Endothelial cell of umbilical vein (primary cell): Measurements from ENCODE around the gene CYFIP1. TPM values are rescaled to one million over a fixed set of nuclear protein-coding genes. Genes with fewer than 3 reads are reported as not detected.

Source experiments
- BruUV-seq: library from RNA; stranded (reverse); fragments of 400-500 nt; replicated peaks from 2 replicates; lab custom pipeline; 2021; lab: Mats Ljungman, UMichigan
- CTCF ChIA-PET: fragments of 300-600, 350-600 bp; sonication (Branson Sonifier 250); formaldehyde crosslinking; loops from one replicate; lab custom pipeline; 2021; ENCODE audit warnings: antibody characterized with exemption, inconsistent platforms; lab: Charles Lee
- POLR2A ChIA-PET: fragments of 300-600, 350-600 bp; sonication (Branson Sonifier 250); formaldehyde crosslinking; loops from one replicate; lab custom pipeline; 2021; ENCODE audit warnings: antibody characterized with exemption, inconsistent platforms; lab: Charles Lee
- DNase-seq: peaks from one replicate; pipeline ENCODE4 v3.0.0-alpha.2; 2011; ENCODE audit warnings: low read depth, low spot score
- FAIRE-seq: peaks from 2 replicates; lab custom pipeline; 2011; peaks lifted over from hg19 to GRCh38; lab: Jason Lieb, UNC
- H2AFZ ChIP-seq: 2 replicates; pipeline ENCODE4 v1.6.0; 2012; ENCODE audit warnings: low read depth, low read length, control low read depth, inconsistent platforms
- H3K27ac ChIP-seq: 2 replicates; pipeline ENCODE4 v1.5.1; 2011; ENCODE audit warnings: low read depth, mild to moderate bottlenecking, control low read depth, low read length, moderate library complexity; ENCODE audit not compliant: insufficient read depth
- H3K27me3 ChIP-seq, 2 experiments: 2 replicates each; pipeline versions ENCODE4 v1.6.0 to v1.6.1; 2011; ENCODE audit warnings: low read length in 2 of 2, mixed read lengths in 1 of 2; ENCODE audit not compliant: control insufficient read depth in 2 of 2, insufficient read depth in 2 of 2
- H3K36me3 ChIP-seq, 2 experiments: 2 replicates in 1 of 2; 3 replicates in 1 of 2; pipeline ENCODE4 v1.5.1; 2011; ENCODE audit warnings: low read length in 2 of 2, mild to moderate bottlenecking in 1 of 2, moderate library complexity in 1 of 2; ENCODE audit not compliant: control insufficient read depth in 2 of 2, insufficient read depth in 2 of 2; ENCODE audit errors: extremely low read depth in 1 of 2
- H3K4me1 ChIP-seq: 3 replicates; pipeline ENCODE4 v1.5.1; 2011; ENCODE audit warnings: mild to moderate bottlenecking, low read length; ENCODE audit not compliant: control insufficient read depth, insufficient read depth; ENCODE audit errors: extremely low read depth
- H3K4me2 ChIP-seq: 2 replicates; pipeline ENCODE4 v1.6.1; 2011; ENCODE audit warnings: low read length, control low read depth, mixed read lengths; ENCODE audit not compliant: insufficient read depth
- H3K4me3 ChIP-seq, 3 experiments: fragments of 200-600 bp in 1 of 3; sonication (generic), shearing (Covaris generic) in 1 of 3; replicated peaks in 1 of 3; 2 replicates each; pipeline ENCODE4 v1.5.1; 2011 to 2016; ENCODE audit warnings: control low read depth in 3 of 3, low read length in 3 of 3, mild to moderate bottlenecking in 2 of 3, inconsistent platforms in 1 of 3, low read depth in 1 of 3, moderate library complexity in 1 of 3; ENCODE audit not compliant: insufficient read depth in 1 of 3
- H3K79me2 ChIP-seq: 2 replicates; pipeline ENCODE4 v1.6.0; 2012; ENCODE audit warnings: low read length, inconsistent platforms; ENCODE audit not compliant: control insufficient read depth, insufficient read depth
- H3K9ac ChIP-seq: replicated peaks from 2 replicates; pipeline ENCODE3; 2011; ENCODE audit warnings: low read length, control low read depth; ENCODE audit not compliant: insufficient read depth; ENCODE audit errors: extremely low read depth
- H3K9me1 ChIP-seq: replicated peaks from 3 replicates; pipeline ENCODE4 v1.6.0; 2011; ENCODE audit warnings: mild to moderate bottlenecking, low read length; ENCODE audit not compliant: control insufficient read depth, insufficient read depth; ENCODE audit errors: extremely low read depth
- H3K9me3 ChIP-seq: replicated peaks from 2 replicates; pipeline ENCODE4 v1.5.1; 2012; ENCODE audit warnings: low read length, inconsistent platforms; ENCODE audit not compliant: control insufficient read depth, insufficient read depth
- H4K20me1 ChIP-seq: replicated peaks from 2 replicates; pipeline ENCODE3; 2011; ENCODE audit warnings: mild to moderate bottlenecking, low read length; ENCODE audit not compliant: control insufficient read depth, insufficient read depth; ENCODE audit errors: extremely low read depth
- EZH2 ChIP-seq: IDR thresholded peaks from 2 replicates; pipeline ENCODE4 v1.6.1; 2012; ENCODE audit warnings: borderline replicate concordance, low read depth, mild to moderate bottlenecking, moderate library complexity, low read length, inconsistent platforms; ENCODE audit not compliant: severe bottlenecking
- FOS ChIP-seq: IDR thresholded peaks from 2 replicates; pipeline ENCODE4 v1.6.1; 2011; ENCODE audit warnings: mild to moderate bottlenecking, low read length, moderate library complexity, borderline replicate concordance; ENCODE audit not compliant: insufficient read depth
- GATA2 ChIP-seq: IDR thresholded peaks from 2 replicates; pipeline ENCODE4 v1.7.0; 2011; ENCODE audit warnings: low read depth, mild to moderate bottlenecking, moderate library complexity, mixed read lengths, low read length; ENCODE audit not compliant: insufficient read length, insufficient read depth
- JUN ChIP-seq: IDR thresholded peaks from 2 replicates; pipeline ENCODE4 v1.6.1; 2011; ENCODE audit warnings: borderline replicate concordance, low read depth; ENCODE audit not compliant: insufficient read length, insufficient read depth
- MAX ChIP-seq: IDR thresholded peaks from 2 replicates; pipeline ENCODE4 v1.6.1; 2011; ENCODE audit not compliant: insufficient read depth, insufficient read length
- MYC ChIP-seq: IDR thresholded peaks from one replicate; pipeline ENCODE4 v1.6.1; 2011; ENCODE audit warnings: mild to moderate bottlenecking, low read depth, low read length
- POLR2A ChIP-seq: IDR thresholded peaks from 2 replicates; pipeline ENCODE4 v1.6.1; 2012; ENCODE audit warnings: low read depth, mild to moderate bottlenecking, control low read depth, low read length
- POLR2AphosphoS5 ChIP-seq: IDR thresholded peaks from 2 replicates; pipeline ENCODE4 v1.6.1; 2012; ENCODE audit warnings: low read depth, mild to moderate bottlenecking, control low read depth, low read length, moderate library complexity; ENCODE audit not compliant: insufficient read depth
- dilution Hi-C: fragments of 300-500 bp; cut with MboI; formaldehyde crosslinking; loops from one replicate; pipeline ENCODE4 v1.15.0; 2019; ENCODE audit warnings: low sequenced_read_pairs; ENCODE audit not compliant: extremely low pct_ligation_motif_present
- intact Hi-C: fragments of 100-400 bp; cut with micrococcal nuclease; formaldehyde crosslinking; loops from one replicate; pipeline ENCODE4 v1.10.0; 2022
- polyA plus RNA-seq, 4 experiments: library from polyadenylated mRNA; depleted of rRNA in 3 of 4; stranded (reverse) in 3 of 4; unstranded in 1 of 4; fragments of >200 nt; gene quantifications; 2 replicates each; pipeline versions ENCODE4 v1.2.1 to v1.2.3, GENCODE V29; 2011 to 2012; ENCODE audit warnings: missing spikeins in 1 of 4
- total RNA-seq: library from RNA; stranded (reverse); gene quantifications from 2 replicates; pipeline ENCODE4 v1.2.3, GENCODE V29; 2021
- TF ChIP-seq, protein P1 (sequence below), 2 donors: IDR thresholded peaks; 1 replicate in 1 of 2; 2 replicates in 1 of 2; pipeline ENCODE4 v1.5.1; 2011; ENCODE audit warnings: low read length in 2 of 2, mild to moderate bottlenecking in 2 of 2, moderate library complexity in 2 of 2, control low read depth in 1 of 2, inconsistent platforms in 1 of 2, low read depth in 1 of 2; ENCODE audit not compliant: insufficient read depth in 1 of 2; ENCODE audit errors: extremely low read depth in 1 of 2

The CYFIP1 gene
- total and polyA plus RNA-seq, 2 donors (not counting 3 experiments of a cell fraction or from before 2014, with no cell fraction given), result 81.4 to 158 TPM

DNA sequence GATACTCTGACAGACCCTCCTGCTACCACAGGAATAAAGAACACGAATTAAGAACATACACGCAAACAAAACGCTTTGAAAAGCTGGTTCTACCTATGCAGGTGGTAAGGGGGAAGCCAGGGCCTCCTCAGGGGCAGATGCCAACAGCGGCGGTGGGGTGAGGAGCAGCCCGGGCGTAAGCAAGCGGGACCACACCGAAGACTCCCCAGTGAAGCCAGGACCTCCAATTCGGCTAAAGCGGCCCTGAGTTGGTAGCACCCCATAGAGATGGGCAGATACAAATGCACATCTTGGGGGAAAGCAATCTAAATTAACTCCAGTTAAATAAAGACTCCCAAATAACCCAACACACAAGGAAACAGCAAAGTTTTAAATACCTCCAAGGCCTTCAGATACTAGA, 109.3 kb downstream of the CYFIP1 start:
- ChIA-PET CTCF (no interaction called here), POLR2A (no interaction called here)
- Histone ChIP-seq H3K79me2 (peaks cover 2% of the 10 kb centered on the region), H3K4me1 (no peaks in the 10 kb centered on the region), H3K27me3 (no peaks in the 10 kb centered on the region), H3K9me3 (no peaks in the 10 kb centered on the region), H3K9me1 (no peaks in the 10 kb centered on the region), H3K4me2 (no peak overlapping the region), H3K9ac (no peak overlapping the region), H2AFZ (no peak overlapping the region), H3K27ac (no peak overlapping the region), H4K20me1 (no peaks in the 10 kb centered on the region), H3K36me3 (peaks cover 23 to 29% of the 10 kb centered on the region in 2 experiments), H3K4me3 (no peak overlapping the region)
- no peak for TF ChIP-seq POLR2AphosphoS5
- no peak for TF ChIP-seq GATA2
- TF ChIP-seq, protein P1, sequence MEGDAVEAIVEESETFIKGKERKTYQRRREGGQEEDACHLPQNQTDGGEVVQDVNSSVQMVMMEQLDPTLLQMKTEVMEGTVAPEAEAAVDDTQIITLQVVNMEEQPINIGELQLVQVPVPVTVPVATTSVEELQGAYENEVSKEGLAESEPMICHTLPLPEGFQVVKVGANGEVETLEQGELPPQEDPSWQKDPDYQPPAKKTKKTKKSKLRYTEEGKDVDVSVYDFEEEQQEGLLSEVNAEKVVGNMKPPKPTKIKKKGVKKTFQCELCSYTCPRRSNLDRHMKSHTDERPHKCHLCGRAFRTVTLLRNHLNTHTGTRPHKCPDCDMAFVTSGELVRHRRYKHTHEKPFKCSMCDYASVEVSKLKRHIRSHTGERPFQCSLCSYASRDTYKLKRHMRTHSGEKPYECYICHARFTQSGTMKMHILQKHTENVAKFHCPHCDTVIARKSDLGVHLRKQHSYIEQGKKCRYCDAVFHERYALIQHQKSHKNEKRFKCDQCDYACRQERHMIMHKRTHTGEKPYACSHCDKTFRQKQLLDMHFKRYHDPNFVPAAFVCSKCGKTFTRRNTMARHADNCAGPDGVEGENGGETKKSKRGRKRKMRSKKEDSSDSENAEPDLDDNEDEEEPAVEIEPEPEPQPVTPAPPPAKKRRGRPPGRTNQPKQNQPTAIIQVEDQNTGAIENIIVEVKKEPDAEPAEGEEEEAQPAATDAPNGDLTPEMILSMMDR (IDR thresholded peaks at IDR 0.05; ENCODE audit: extremely low read depth in 1 of 2, insufficient read depth in 1 of 2, low read depth in 1 of 2, low read length in 2 of 2), result no peak
- no peak for TF ChIP-seq JUN
- no peak for TF ChIP-seq MYC
- TF ChIP-seq POLR2A, result no peak
- TF ChIP-seq EZH2, result no peak
- no peak for TF ChIP-seq FOS
- no peak for TF ChIP-seq MAX
- no TSS peak for BruUV-seq
- dilution Hi-C loops (no loop called here), intact Hi-C loops (no loop called here)
- no peak for DNase-seq
- no peak for FAIRE-seq
